Lower leg skin (tissue), 3 donors: ENCODE measurements around the gene CPTP.

ENCODE experiments used
- CTCF ChIP-seq, 3 donors: fragments of 450-650 bp; IDR thresholded peaks; one replicate each; pipeline ENCODE4 v1.5.1; 2016; ENCODE audit warnings: antibody characterized with exemption in 3 of 3, mild to moderate bottlenecking in 3 of 3, moderate library complexity in 2 of 3
- POLR2A ChIP-seq, 2 donors: fragments of 450-650 bp; IDR thresholded peaks; one replicate each; pipeline ENCODE4 v1.6.1; 2016 to 2017; ENCODE audit warnings: antibody characterized with exemption in 2 of 2, mild to moderate bottlenecking in 1 of 2, moderate library complexity in 1 of 2

- TF ChIP-seq CTCF (IDR thresholded peaks at IDR 0.05) (no peak), POLR2A (IDR thresholded peaks at IDR 0.05) (no peak)
Observed at GRCh38 chr1:1330366-1331067, 5.9 kb downstream of the CPTP start.
